ENCODE measurements around the gene TP63.

Gene TP63

GRCh38 chr3:189830401-189830800 lies 199.2 kb downstream of the TP63 start:
- no peak for TF ChIP-seq ZNF274 (IDR thresholded peaks at IDR 0.05; ENCODE audit: low read depth, low read length)
- no peak overlapping the region for H3K4me3 ChIP-seq (ENCODE audit: low read length)

DNA sequence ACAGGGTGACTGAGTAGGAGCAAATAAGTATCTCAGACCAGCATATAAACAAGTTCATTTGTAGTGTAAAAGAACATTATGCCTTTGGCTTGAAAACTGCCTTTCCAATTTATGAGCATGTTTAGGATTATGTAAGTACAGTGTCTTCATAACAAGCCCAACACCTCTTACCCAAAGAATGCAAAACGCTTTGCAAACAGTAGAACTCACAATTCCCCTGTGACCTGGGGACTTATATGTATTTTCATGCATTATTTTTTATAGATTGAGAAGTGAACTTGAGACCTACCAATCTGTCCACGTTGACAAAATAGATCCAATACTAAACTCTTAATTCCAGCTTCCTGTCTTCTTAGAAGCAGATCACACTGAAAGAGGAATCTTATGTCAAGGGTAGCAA lies 202.1 kb downstream of the TP63 start:
- no peak overlapping the region for H3K4me3 ChIP-seq (ENCODE audit: low read length)
- no peak for TF ChIP-seq ZNF274 (IDR thresholded peaks at IDR 0.05; ENCODE audit: low read depth, low read length)

DNA sequence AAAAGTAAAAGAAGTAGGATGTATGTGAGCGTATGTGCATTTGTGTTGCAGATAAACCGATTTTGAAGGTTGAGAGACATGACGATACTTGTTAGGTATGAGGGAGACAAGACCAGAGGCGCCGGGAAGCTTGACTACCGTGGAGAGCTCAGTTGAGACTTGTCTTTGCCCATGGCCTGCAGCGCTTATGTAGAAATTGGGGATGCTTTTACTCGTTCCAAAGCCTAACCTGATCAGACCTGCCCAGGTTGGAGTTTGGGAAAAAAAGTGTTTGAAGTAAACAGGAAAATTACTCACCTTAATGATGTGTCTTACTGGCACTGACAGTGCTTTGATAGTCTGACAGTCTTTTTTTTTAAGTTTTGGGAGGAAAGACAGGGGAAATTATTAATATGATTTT lies 202.8 kb downstream of the TP63 start:
- no peak overlapping the region for H3K4me3 ChIP-seq (ENCODE audit: low read length)
- TF ChIP-seq ZNF274 (IDR thresholded peaks at IDR 0.05; ENCODE audit: low read depth, low read length), result no peak

DNA sequence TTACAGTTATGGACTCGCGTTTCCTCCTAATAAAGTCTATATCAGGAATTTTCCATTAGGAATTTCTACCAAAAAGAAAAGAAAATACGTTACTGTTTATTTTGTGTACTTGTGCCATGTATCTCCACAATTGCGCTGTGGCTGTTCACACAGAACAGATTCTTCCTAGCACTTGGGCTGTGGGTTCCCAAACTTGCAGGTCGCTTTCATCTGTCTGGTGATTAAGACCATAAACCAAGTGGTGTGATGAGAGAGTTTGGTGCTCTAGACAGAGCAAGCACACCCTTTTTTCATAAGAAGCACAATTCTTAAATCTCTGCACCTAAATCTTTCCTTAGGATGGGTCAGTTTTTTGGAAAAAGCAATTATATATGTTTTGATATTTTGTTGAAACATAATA lies 203.3 kb downstream of the TP63 start:
- TF ChIP-seq ZNF274 (IDR thresholded peaks at IDR 0.05; ENCODE audit: low read depth, low read length), result no peak
- no peak overlapping the region for H3K4me3 ChIP-seq (ENCODE audit: low read length)

DNA sequence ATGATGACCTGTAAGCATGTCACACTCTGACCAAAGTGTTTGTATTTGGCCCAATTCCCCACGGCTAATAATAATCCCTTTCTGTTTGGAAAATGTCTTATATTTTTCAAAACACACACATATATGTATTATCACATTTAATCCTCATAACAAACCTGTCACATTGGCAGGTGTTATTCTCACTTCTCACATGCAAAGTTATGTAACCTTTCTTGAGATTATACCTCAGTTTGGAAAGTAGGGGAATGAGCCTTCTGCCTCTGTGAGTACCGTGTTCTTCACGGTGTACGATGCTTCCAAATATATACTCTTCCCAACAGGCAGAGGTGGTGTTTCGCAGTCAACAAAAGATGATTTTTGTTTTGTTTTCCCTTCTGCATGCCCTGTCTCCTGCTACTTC lies 205.6 kb downstream of the TP63 start:
- no peak overlapping the region for H3K4me3 ChIP-seq (ENCODE audit: low read length)
- TF ChIP-seq ZNF274 (IDR thresholded peaks at IDR 0.05; ENCODE audit: low read depth, low read length), result no peak

GRCh38 chr3:189838291-189838690 lies 207.1 kb downstream of the TP63 start:
- H3K4me3 ChIP-seq (ENCODE audit: low read length), result no peak overlapping the region

GRCh38 chr3:189839576-189839975 lies 208.4 kb downstream of the TP63 start:
- no peak overlapping the region for H3K4me3 ChIP-seq (ENCODE audit: low read length)
- TF ChIP-seq ZNF274 (IDR thresholded peaks at IDR 0.05; ENCODE audit: low read depth, low read length), result no peak

More at GRCh38 chr3:189838291-189838690, 207.1 kb downstream of the TP63 start:
- no peak for TF ChIP-seq ZNF274 (IDR thresholded peaks at IDR 0.05; ENCODE audit: low read depth, low read length)

DNA sequence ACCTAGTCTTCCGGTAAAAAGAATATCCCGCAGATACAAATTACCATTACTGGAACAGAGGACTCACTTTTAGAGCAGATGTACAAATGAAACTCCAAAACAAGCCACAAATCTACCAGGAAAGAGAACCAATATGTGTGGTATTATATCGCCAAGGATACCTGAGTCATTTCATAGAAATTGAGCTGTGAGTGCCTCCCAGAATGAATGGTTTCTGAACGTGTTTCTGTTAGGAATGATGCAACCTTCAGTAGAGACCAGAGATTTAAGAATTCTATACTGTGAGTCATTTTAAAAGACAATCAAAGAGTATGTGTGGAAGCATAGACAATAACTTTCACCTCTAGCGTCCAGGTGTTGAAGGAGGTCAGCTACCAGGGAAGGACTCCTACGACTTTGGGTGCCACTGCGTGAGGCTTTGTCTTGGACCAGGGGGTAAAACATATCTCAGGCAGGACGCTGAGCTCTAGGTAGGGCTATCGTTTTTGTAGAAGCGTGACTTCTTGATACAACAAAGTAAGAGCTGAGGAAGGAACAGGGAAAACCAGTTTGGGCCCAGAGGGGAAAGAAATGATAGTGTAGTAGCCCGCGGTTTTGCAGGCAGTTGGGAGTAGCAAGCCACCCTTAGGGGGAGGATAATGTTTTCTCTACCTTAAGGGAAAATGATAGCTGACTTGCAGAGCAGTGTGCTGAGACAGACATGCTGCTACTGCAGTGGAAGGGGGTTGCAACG lies 210.4 kb downstream of the TP63 start:
- TF ChIP-seq ZNF274 (IDR thresholded peaks at IDR 0.05; ENCODE audit: low read depth, low read length), result no peak

GRCh38 chr3:189842681-189843602 lies 211.8 kb downstream of the TP63 start:
- no peak overlapping the region for H3K4me3 ChIP-seq (ENCODE audit: low read length)
- TF ChIP-seq ZNF274 (IDR thresholded peaks at IDR 0.05; ENCODE audit: low read depth, low read length), result no peak

More for the DNA sequence above, 210.4 kb downstream of the TP63 start:
- H3K4me3 ChIP-seq (ENCODE audit: low read length), result no peak overlapping the region

- TF ChIP-seq ZNF274 (IDR thresholded peaks at IDR 0.05; ENCODE audit: low read depth, low read length), result no peak
- no peak overlapping the region for H3K4me3 ChIP-seq (ENCODE audit: low read length)
These were observed 213.9 kb downstream of the TP63 start for GRCh38 chr3:189845069-189845468.

- TF ChIP-seq ZNF274 (IDR thresholded peaks at IDR 0.05; ENCODE audit: low read depth, low read length), result no peak
- no peak overlapping the region for H3K4me3 ChIP-seq (ENCODE audit: low read length)
These were observed 217.3 kb downstream of the TP63 start for GRCh38 chr3:189848395-189849040.

DNA sequence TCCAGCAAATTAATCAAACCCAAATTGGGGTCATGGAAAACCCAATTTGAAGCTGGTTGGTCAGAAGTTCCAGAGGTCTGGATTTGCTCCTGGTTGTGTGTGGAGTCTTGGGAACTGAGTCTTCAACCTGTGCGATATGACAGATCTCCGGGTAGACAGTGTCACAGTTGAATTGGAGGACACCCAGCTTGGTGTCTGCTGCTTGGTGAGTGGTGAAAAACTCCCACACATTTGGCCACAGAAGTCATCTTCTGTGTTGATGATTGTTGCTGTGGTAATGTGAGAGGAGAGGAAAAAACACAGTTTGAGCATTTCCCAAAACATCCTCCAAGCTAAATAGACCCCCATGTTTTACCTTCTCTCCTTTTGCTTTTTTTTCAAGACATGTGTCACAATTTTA lies 218.1 kb downstream of the TP63 start:
- TF ChIP-seq ZNF274 (IDR thresholded peaks at IDR 0.05; ENCODE audit: low read depth, low read length), result no peak
- H3K4me3 ChIP-seq (ENCODE audit: low read length), result no peak overlapping the region

GRCh38 chr3:189851682-189852081 lies 220.5 kb downstream of the TP63 start:
- TF ChIP-seq ZNF274 (IDR thresholded peaks at IDR 0.05; ENCODE audit: low read depth, low read length), result no peak
- no peak overlapping the region for H3K4me3 ChIP-seq (ENCODE audit: low read length)

- no peak overlapping the region for H3K4me3 ChIP-seq (ENCODE audit: low read length)
- TF ChIP-seq ZNF274 (IDR thresholded peaks at IDR 0.05; ENCODE audit: low read depth, low read length), result no peak
These were observed 222.7 kb downstream of the TP63 start for GRCh38 chr3:189853906-189854305.

All from GM08714 (cell line).